ENCODE results near the gene TMEM100. TPM values are rescaled to one million over a fixed set of nuclear protein-coding genes. Genes with fewer than 3 reads are reported as not detected.

The TMEM100 gene
- total and polyA plus RNA-seq, 2 of the 8 experiments (the other 6 are each of a cell fraction or from before 2014, with no cell fraction given) = 0.36 to 0.48 TPM

- Histone ChIP-seq H2BK20ac (ENCODE audit: low read length) (no peak overlapping the region), H3K18ac (ENCODE audit: extremely low read depth, low read length) (no peak overlapping the region; the same call in 1 of the 2 replicates), H4K91ac (replicated peaks; ENCODE audit: insufficient read length, low read length) (no peak overlapping the region), H2BK12ac (ENCODE audit: low read depth, low read length) (no peak overlapping the region), H3K9ac (replicated peaks in 1 of 4; ENCODE audit: extremely low read depth in 1 of 4, low read depth in 3 of 4, low read length in 3 of 4) (no peak overlapping the region), H3K9me3 (ENCODE audit: insufficient read depth in 2 of 2, low read depth in 1 of 2, low read length in 1 of 2) (no peaks in the 10 kb centered on the region), H3K36me3 (ENCODE audit: control insufficient read depth in 2 of 4, insufficient read depth in 4 of 4, low read length in 3 of 4) (no peaks in the 10 kb centered on the region), H3K4me1 (replicated peaks in 1 of 4; ENCODE audit: control insufficient read depth in 3 of 4, insufficient read depth in 4 of 4, low read length in 3 of 4) (peaks cover 1 to 20% (median 15%) of the 10 kb centered on the region in 4 experiments; a peak in 4 of 7 replicates), H3K14ac (ENCODE audit: insufficient read length) (no peak overlapping the region), H3K4me3 (ENCODE audit: extremely low read depth in 1 of 4, insufficient read depth in 2 of 4, low read depth in 3 of 4, low read length in 4 of 4) (no peak overlapping the region), H4K20me1 (replicated peaks in 1 of 2; ENCODE audit: control insufficient read depth in 1 of 2, insufficient read depth in 2 of 2, low read length in 2 of 2) (no peaks in the 10 kb centered on the region), H2BK120ac (replicated peaks; ENCODE audit: low read depth, low read length) (no peak overlapping the region), H3K79me2 (ENCODE audit: control insufficient read depth in 1 of 2, insufficient read depth in 2 of 2, low read length in 2 of 2) (no peaks in the 10 kb centered on the region), H3K79me1 (ENCODE audit: low read depth, low read length) (no peaks in the 10 kb centered on the region), H3K23me2 (ENCODE audit: low read depth, low read length) (no peaks in the 10 kb centered on the region; the same call in 1 of the 2 replicates), H4K8ac (ENCODE audit: extremely low read depth, insufficient read depth, low read length) (no peak overlapping the region), H2BK15ac (ENCODE audit: low read length) (no peak overlapping the region), H3K23ac (ENCODE audit: insufficient read length) (no peak overlapping the region), H2AK5ac (ENCODE audit: low read depth, low read length) (no peak overlapping the region), H3K4ac (replicated peaks; ENCODE audit: insufficient read length, low read depth, low read length) (no peak overlapping the region), H3K4me2 (ENCODE audit: insufficient read depth in 1 of 2, low read depth in 2 of 2, low read length in 2 of 2) (no peak overlapping the region), H2AFZ (ENCODE audit: low read length) (no peak overlapping the region), H3K56ac (replicated peaks; ENCODE audit: insufficient read length, low read depth, low read length) (no peak overlapping the region), H4K5ac (ENCODE audit: insufficient read length, low read depth, low read length) (no peak overlapping the region), H2BK5ac (ENCODE audit: low read depth, low read length) (no peak overlapping the region), H3K27ac (ENCODE audit: low read depth, low read length) (no peak overlapping the region), H3K27me3 (replicated peaks in 1 of 4; ENCODE audit: control insufficient read depth in 3 of 4, extremely low read depth in 1 of 4, insufficient read depth in 3 of 4, low read length in 3 of 4) (no peaks in the 10 kb centered on the region)
- DNase-seq (ENCODE audit: low read depth in 1 of 2, low spot score in 2 of 2) (no peak), FAIRE-seq (no peak)
- 100% methylated on average over 1 of the region's 1 CpG; no CpG with 5 or more reads in 1 of the 2 experiments for WGBS, 2 experiments (ENCODE audit: extremely low coverage in 1 of 2, insufficient coverage in 1 of 2, insufficient read length in 1 of 2, insufficient replicate concordance in 2 of 2, low coverage in 1 of 2, low lambda C conversion rate in 2 of 2, missing lambda C conversion rate in 1 of 2)
- ChIA-PET POLR2A (ENCODE audit: partially characterized antibody) (no interaction called here), CTCF (ENCODE audit: partially characterized antibody) (interaction anchor here (0.6 to 1.4 kb wide), 7 partner anchors 9 to 202 kb away, joined by 3 to 4 read pairs (median 3); no protein-coding TSS in a partner anchor)
- TF ChIP-seq SP1 (IDR thresholded peaks at IDR 0.05; ENCODE audit: low read depth, low read length) (no peak), CHD2 (IDR thresholded peaks at IDR 0.05; ENCODE audit: low read length) (no peak), EZH2 (IDR thresholded peaks at IDR 0.05; ENCODE audit: low read depth, low read length, severe bottlenecking) (no peak), KDM4A (IDR thresholded peaks at IDR 0.05; ENCODE audit: low read depth, low read length, severe bottlenecking) (no peak), BCL11A (IDR thresholded peaks at IDR 0.05; ENCODE audit: low read depth in 2 of 2, low read length in 2 of 2) (no peak), NANOG (IDR thresholded peaks at IDR 0.05; ENCODE audit: insufficient read depth, low read depth, low read length, poor library complexity, severe bottlenecking) (no peak), CREB1 (IDR thresholded peaks at IDR 0.05) (no peak), JUN (IDR thresholded peaks at IDR 0.05; ENCODE audit: low read depth, low read length) (no peak), CBX8 (IDR thresholded peaks at IDR 0.05; ENCODE audit: borderline replicate concordance, low read depth, low read length) (no peak)
- TF ChIP-seq, protein P1, sequence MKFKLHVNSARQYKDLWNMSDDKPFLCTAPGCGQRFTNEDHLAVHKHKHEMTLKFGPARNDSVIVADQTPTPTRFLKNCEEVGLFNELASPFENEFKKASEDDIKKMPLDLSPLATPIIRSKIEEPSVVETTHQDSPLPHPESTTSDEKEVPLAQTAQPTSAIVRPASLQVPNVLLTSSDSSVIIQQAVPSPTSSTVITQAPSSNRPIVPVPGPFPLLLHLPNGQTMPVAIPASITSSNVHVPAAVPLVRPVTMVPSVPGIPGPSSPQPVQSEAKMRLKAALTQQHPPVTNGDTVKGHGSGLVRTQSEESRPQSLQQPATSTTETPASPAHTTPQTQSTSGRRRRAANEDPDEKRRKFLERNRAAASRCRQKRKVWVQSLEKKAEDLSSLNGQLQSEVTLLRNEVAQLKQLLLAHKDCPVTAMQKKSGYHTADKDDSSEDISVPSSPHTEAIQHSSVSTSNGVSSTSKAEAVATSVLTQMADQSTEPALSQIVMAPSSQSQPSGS (IDR thresholded peaks at IDR 0.05; ENCODE audit: low read length) = no peak
These were observed 6.8 kb upstream of the TMEM100 start for GRCh38 chr17:55729484-55729883.

All from H1 (cell line).